BJ (cell line): Measurements from ENCODE around the gene E2F3. TPM values are rescaled to one million over a fixed set of nuclear protein-coding genes. Genes with fewer than 3 reads are reported as not detected.

Experiments
- CTCF ChIA-PET: fragments of 350-600 bp; formaldehyde crosslinking; extraction: SDS; loops from one replicate; lab custom pipeline; 2021; ENCODE audit warnings: antibody characterized with exemption, inconsistent platforms; lab: Yijun Ruan, JAX
- POLR2A ChIA-PET: fragments of 300-600 bp; sonication (Branson Sonifier 250); formaldehyde crosslinking; extraction: SDS; loops from one replicate; lab custom pipeline; 2021; ENCODE audit warnings: antibody characterized with exemption; lab: Charles Lee
- DNase-seq: peaks from one replicate; pipeline ENCODE4 v3.0.0-alpha.2; 2011; ENCODE audit warnings: low read depth
- H3K27me3 ChIP-seq: 2 replicates; pipeline ENCODE4 v1.6.0; 2011; ENCODE audit warnings: low read length; ENCODE audit not compliant: control insufficient read depth, insufficient read depth
- H3K36me3 ChIP-seq: 2 replicates; pipeline ENCODE4 v1.5.1; 2011; ENCODE audit warnings: low read length; ENCODE audit not compliant: control insufficient read depth, insufficient read depth
- H3K4me3 ChIP-seq: 2 replicates; pipeline ENCODE4 v1.5.1; 2011; ENCODE audit warnings: low read depth, mild to moderate bottlenecking, control low read depth, low read length
- polyA plus RNA-seq: library from polyadenylated mRNA; depleted of rRNA; stranded (reverse); fragments of >200 nt; gene quantifications from 2 replicates; pipeline ENCODE4 v1.2.3, GENCODE V29; 2011
- TF ChIP-seq, protein P1 (sequence below): IDR thresholded peaks from 2 replicates; pipeline ENCODE4 v1.5.1; 2011; ENCODE audit warnings: low read depth, mild to moderate bottlenecking, control low read depth, inconsistent platforms, low read length, moderate library complexity; ENCODE audit not compliant: insufficient read depth

Gene E2F3
- polyA plus RNA-seq, 1 experiment: 7.0 TPM

DNA sequence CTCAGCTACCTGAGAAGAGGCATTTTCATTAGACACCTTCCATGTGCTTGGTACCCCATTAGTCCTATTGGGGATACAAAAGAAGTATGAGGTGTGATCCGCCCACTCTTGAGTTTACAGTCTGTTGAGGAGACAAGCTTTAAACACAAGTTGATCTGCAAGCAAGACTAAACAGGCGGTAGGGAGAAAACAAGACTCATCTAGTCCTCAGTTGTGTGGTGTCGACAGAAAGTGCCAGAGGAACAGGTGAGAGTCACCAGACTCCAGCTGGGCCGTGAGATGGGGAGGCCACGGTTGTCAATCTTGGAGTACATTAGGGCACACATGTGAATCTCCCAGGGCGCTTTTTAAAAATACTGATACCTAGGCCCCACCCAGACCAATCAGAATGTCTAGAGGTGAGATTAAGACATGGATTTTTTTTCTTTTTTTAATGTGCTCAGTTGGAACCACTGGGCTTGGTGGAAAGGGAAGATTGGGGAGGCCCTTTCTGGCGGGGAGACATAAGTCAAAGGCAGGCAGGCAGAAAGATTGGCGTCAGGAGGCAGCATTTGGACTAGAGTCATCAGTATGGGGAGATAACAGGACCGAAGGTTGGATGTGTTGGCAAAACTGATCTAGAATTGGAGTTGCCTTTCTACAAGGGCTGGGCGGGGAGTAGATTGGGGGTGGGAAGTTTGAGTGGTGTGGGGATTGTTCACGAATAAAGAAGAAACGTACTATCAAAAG lies 10.4 kb downstream of the E2F3 start:
- Histone ChIP-seq H3K27me3 (no peaks in the 10 kb centered on the region), H3K36me3 (no peaks in the 10 kb centered on the region), H3K4me3 (no peak overlapping the region)
- ChIA-PET CTCF (no interaction called here), POLR2A (no interaction called here)
- DNase-seq: no peak
- TF ChIP-seq, protein P1, sequence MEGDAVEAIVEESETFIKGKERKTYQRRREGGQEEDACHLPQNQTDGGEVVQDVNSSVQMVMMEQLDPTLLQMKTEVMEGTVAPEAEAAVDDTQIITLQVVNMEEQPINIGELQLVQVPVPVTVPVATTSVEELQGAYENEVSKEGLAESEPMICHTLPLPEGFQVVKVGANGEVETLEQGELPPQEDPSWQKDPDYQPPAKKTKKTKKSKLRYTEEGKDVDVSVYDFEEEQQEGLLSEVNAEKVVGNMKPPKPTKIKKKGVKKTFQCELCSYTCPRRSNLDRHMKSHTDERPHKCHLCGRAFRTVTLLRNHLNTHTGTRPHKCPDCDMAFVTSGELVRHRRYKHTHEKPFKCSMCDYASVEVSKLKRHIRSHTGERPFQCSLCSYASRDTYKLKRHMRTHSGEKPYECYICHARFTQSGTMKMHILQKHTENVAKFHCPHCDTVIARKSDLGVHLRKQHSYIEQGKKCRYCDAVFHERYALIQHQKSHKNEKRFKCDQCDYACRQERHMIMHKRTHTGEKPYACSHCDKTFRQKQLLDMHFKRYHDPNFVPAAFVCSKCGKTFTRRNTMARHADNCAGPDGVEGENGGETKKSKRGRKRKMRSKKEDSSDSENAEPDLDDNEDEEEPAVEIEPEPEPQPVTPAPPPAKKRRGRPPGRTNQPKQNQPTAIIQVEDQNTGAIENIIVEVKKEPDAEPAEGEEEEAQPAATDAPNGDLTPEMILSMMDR: no peak

DNA sequence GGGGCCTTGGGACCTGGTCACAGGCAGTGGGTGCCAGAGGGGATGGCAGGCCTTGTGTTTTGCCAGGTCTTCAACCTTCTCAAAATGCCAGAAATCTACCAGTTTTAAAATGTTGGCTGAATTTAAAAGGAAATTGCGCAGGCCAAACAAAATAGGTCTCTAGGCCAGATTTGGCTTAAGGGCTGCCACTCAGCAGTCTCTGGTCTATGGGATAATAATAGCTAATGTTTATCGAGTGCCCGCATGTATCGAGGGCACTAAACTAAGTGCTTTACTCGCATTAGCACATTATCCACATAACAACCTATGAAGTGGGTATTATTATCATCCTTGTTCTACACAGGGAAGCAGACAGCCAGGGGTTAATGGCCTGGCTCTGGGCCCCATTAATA lies 11.0 kb downstream of the E2F3 start:
- TF ChIP-seq, protein P1: no peak
- no peaks in the 10 kb centered on the region for H3K27me3 ChIP-seq
- CTCF ChIA-PET: no interaction called here
- no peaks in the 10 kb centered on the region for H3K36me3 ChIP-seq
- no peak overlapping the region for H3K4me3 ChIP-seq
- no peak for DNase-seq
- POLR2A ChIA-PET: no interaction called here

DNA sequence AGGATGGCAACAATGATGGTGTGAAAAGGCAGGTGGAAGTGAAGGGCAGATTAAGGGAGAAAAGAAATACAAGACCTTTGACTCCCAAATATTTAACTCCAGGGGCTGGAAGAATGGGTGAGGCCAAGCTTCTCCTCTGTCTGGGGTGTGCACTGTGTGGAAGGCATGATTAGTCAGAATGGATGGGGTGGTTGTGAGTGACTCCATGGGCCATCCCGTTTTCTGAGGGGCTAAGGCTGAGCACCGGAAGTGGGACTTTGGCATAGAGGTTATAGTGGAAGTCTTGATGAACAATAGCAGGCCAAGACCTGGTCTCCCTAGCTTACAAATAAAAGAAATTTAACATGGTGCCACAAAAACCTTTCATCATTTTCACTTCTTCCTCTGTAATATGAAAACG lies 12.1 kb downstream of the E2F3 start:
- Histone ChIP-seq H3K4me3 (no peak overlapping the region), H3K27me3 (no peaks in the 10 kb centered on the region), H3K36me3 (no peaks in the 10 kb centered on the region)
- POLR2A ChIA-PET: no interaction called here
- DNase-seq: no peak
- CTCF ChIA-PET: interaction anchor here (1.0 kb wide), 1 partner anchor 10 kb away, joined by 4 read pairs; no protein-coding TSS in a partner anchor
- TF ChIP-seq, protein P1: no peak

DNA sequence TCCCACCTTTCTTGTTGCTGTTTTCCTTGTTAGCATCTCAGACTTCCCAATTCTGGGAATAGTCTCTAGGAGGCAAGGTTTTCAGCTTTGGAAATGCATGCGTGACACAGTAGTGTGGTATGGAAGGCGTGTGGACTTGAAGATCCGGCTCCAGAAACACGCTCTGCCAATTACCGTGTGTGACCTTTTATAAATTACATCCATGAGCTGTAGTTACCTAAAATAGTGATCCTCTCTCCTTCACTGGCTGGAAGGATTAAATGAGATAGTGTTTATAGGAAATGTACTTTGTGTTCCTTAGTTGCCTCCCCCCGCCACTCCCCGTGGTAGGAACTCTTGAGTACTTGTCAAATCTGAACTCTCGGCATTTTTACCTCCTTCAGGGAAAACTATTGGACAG lies 13.0 kb downstream of the E2F3 start:
- CTCF ChIA-PET: interaction anchor here (0.6 kb wide), 2 partner anchors 13 to 248 kb away, joined by 3 read pairs; no protein-coding TSS in a partner anchor
- DNase-seq: no peak
- no peaks in the 10 kb centered on the region for H3K27me3 ChIP-seq
- POLR2A ChIA-PET: no interaction called here
- no peak overlapping the region for H3K4me3 ChIP-seq
- TF ChIP-seq, protein P1: no peak
- H3K36me3 ChIP-seq: no peaks in the 10 kb centered on the region

DNA sequence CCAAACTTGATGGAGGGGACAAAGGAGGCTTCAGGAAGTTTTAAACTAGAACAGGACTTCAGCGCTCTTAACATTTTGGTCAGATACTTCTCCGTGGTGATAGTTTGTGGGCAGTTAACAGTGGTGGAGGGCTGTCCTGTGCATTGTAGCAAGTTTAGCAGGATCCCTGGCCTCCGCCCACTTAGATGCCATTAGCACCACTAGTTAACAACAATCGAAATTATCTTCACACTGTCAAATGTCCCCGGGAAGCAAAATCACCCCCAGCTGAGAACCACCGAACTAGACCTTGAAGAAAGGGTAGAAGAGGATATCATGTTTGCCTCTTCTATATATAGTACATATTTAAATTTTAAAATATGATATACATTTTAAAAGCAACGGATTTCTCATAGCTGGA lies 13.6 kb downstream of the E2F3 start:
- Histone ChIP-seq H3K27me3 (no peaks in the 10 kb centered on the region), H3K4me3 (no peak overlapping the region), H3K36me3 (no peaks in the 10 kb centered on the region)
- TF ChIP-seq, protein P1: no peak
- ChIA-PET POLR2A (no interaction called here), CTCF (no interaction called here)
- DNase-seq: no peak
